PFSK-1 (cell line): ENCODE measurements around the gene PRDM11.

ENCODE experiments used
- FOXP2 ChIP-seq: optimal IDR thresholded peaks from 2 replicates; pipeline ENCODE3; 2011; ENCODE audit warnings: borderline replicate concordance, control low read depth, inconsistent platforms; ENCODE audit not compliant: insufficient read depth; ENCODE audit errors: extremely low read length, extremely low read depth
- POLR2AphosphoS5 ChIP-seq: IDR thresholded peaks from 2 replicates; pipeline ENCODE4 v1.6.1; 2012; ENCODE audit warnings: low read depth, mild to moderate bottlenecking, control low read depth, low read length, moderate library complexity
- SIN3A ChIP-seq: IDR thresholded peaks from 2 replicates; pipeline ENCODE4 v1.6.1; 2012; ENCODE audit warnings: mild to moderate bottlenecking, low read length, moderate library complexity, borderline replicate concordance; ENCODE audit not compliant: insufficient read depth
- TAF1 ChIP-seq: IDR thresholded peaks from 2 replicates; pipeline ENCODE4 v1.6.1; 2012; ENCODE audit warnings: low read length, control low read depth, borderline replicate concordance; ENCODE audit not compliant: insufficient read depth
- TF ChIP-seq, protein P1 (sequence below), 2 experiments: IDR thresholded peaks; 2 replicates each; pipeline versions ENCODE4 v1.6.1 to v1.8.0; 2011 to 2012; ENCODE audit warnings: low read depth in 2 of 2, low read length in 2 of 2, control low read depth in 1 of 2, inconsistent platforms in 1 of 2, mild to moderate bottlenecking in 1 of 2, moderate library complexity in 1 of 2; ENCODE audit not compliant: insufficient read depth in 1 of 2

DNA sequence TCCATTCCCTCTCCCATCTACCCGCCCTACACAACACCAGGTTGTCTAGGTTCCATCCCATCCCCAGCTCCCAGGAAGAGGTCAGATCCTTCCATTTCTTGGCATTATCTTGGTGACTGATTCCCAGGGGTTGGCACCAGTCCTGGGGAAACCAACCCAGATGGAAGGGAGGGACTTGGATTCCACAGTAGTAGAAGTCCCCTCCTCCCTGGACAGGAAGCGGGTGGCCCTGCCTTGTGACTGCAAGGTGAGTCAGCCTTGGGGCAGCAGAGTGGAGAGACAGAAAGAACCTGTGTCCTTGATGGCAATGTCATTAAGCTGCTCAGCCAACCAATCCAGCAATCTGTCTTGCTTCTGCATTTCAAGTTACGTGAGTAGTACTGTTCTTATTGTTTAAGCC, 113.2 kb downstream of the PRDM11 start:
- TF ChIP-seq SIN3A = no peak
- TF ChIP-seq POLR2AphosphoS5 = no peak
- TF ChIP-seq TAF1 = no peak
- TF ChIP-seq, protein P1, sequence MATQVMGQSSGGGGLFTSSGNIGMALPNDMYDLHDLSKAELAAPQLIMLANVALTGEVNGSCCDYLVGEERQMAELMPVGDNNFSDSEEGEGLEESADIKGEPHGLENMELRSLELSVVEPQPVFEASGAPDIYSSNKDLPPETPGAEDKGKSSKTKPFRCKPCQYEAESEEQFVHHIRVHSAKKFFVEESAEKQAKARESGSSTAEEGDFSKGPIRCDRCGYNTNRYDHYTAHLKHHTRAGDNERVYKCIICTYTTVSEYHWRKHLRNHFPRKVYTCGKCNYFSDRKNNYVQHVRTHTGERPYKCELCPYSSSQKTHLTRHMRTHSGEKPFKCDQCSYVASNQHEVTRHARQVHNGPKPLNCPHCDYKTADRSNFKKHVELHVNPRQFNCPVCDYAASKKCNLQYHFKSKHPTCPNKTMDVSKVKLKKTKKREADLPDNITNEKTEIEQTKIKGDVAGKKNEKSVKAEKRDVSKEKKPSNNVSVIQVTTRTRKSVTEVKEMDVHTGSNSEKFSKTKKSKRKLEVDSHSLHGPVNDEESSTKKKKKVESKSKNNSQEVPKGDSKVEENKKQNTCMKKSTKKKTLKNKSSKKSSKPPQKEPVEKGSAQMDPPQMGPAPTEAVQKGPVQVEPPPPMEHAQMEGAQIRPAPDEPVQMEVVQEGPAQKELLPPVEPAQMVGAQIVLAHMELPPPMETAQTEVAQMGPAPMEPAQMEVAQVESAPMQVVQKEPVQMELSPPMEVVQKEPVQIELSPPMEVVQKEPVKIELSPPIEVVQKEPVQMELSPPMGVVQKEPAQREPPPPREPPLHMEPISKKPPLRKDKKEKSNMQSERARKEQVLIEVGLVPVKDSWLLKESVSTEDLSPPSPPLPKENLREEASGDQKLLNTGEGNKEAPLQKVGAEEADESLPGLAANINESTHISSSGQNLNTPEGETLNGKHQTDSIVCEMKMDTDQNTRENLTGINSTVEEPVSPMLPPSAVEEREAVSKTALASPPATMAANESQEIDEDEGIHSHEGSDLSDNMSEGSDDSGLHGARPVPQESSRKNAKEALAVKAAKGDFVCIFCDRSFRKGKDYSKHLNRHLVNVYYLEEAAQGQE (IDR thresholded peaks at IDR 0.05; ENCODE audit: insufficient read depth in 1 of 2, low read depth in 2 of 2, low read length in 2 of 2) = no peak
- TF ChIP-seq FOXP2 = no peak
